ENCODE results near the gene IFNAR1. TPM values are rescaled to one million over a fixed set of nuclear protein-coding genes. Genes with fewer than 3 reads are reported as not detected.

Gene IFNAR1
- total and polyA plus RNA-seq, 2 of the 8 experiments (the other 6 are each of a cell fraction or from before 2014, with no cell fraction given) = 3.1 to 17.1 TPM

- no peak overlapping the region for H3K23ac ChIP-seq (ENCODE audit: insufficient read length)
- H2AK5ac ChIP-seq (ENCODE audit: low read depth, low read length) = no peak overlapping the region
- H3K14ac ChIP-seq (ENCODE audit: insufficient read length) = no peak overlapping the region
- H2BK120ac ChIP-seq (replicated peaks; ENCODE audit: low read depth, low read length) = no peak overlapping the region
- H3K36me3 ChIP-seq (ENCODE audit: control insufficient read depth in 2 of 4, insufficient read depth in 4 of 4, low read length in 3 of 4) = peaks cover 2 to 17% (median 9%) of the 10 kb centered on the region in 4 experiments; a peak in 6 of 8 replicates
- no peaks in the 10 kb centered on the region for H3K79me1 ChIP-seq (ENCODE audit: low read depth, low read length)
- H2BK15ac ChIP-seq (ENCODE audit: low read length) = no peak overlapping the region
- CTCF ChIA-PET (ENCODE audit: partially characterized antibody) = interaction anchor here (0.6 to 1.8 kb wide), 4 partner anchors 8 to 78 kb away, joined by 3 to 5 read pairs (median 4); no protein-coding TSS in a partner anchor
- no peak for DNase-seq (ENCODE audit: low read depth in 1 of 2, low spot score in 2 of 2)
- no peaks in the 10 kb centered on the region for H3K79me2 ChIP-seq (ENCODE audit: control insufficient read depth in 1 of 2, insufficient read depth in 2 of 2, low read length in 2 of 2)
- no peaks in the 10 kb centered on the region for H3K9me3 ChIP-seq (ENCODE audit: insufficient read depth in 2 of 2, low read depth in 1 of 2, low read length in 1 of 2)
- H3K9ac ChIP-seq (replicated peaks in 1 of 4; ENCODE audit: extremely low read depth in 1 of 4, low read depth in 3 of 4, low read length in 3 of 4) = no peak overlapping the region
- no peak for FAIRE-seq
- H4K5ac ChIP-seq (ENCODE audit: insufficient read length, low read depth, low read length) = no peak overlapping the region
- H2BK20ac ChIP-seq (ENCODE audit: low read length) = no peak overlapping the region
- H3K4me3 ChIP-seq (ENCODE audit: extremely low read depth in 1 of 4, insufficient read depth in 2 of 4, low read depth in 3 of 4, low read length in 4 of 4) = no peak overlapping the region
- no peaks in the 10 kb centered on the region for H3K23me2 ChIP-seq (ENCODE audit: low read depth, low read length)
- 95% methylated on average over 11 of the region's 11 CpGs; no CpG with 5 or more reads in 1 of the 2 experiments for WGBS, 2 experiments (ENCODE audit: extremely low coverage in 1 of 2, insufficient coverage in 1 of 2, insufficient read length in 1 of 2, insufficient replicate concordance in 2 of 2, low coverage in 1 of 2, low lambda C conversion rate in 2 of 2, missing lambda C conversion rate in 1 of 2)
- H2BK5ac ChIP-seq (ENCODE audit: low read depth, low read length) = no peak overlapping the region
- POLR2A ChIA-PET (ENCODE audit: partially characterized antibody) = interaction anchor here (1.1 to 1.5 kb wide), 2 partner anchors 8 to 10 kb away, joined by 3 read pairs; no protein-coding TSS in a partner anchor
- H3K56ac ChIP-seq (replicated peaks; ENCODE audit: insufficient read length, low read depth, low read length) = no peak overlapping the region
- H3K4me2 ChIP-seq (ENCODE audit: insufficient read depth in 1 of 2, low read depth in 2 of 2, low read length in 2 of 2) = no peak overlapping the region
- H2AFZ ChIP-seq (ENCODE audit: low read length) = no peak overlapping the region
- no peak overlapping the region for H4K91ac ChIP-seq (replicated peaks; ENCODE audit: insufficient read length, low read length)
- no peaks in the 10 kb centered on the region for H4K20me1 ChIP-seq (replicated peaks in 1 of 2; ENCODE audit: control insufficient read depth in 1 of 2, insufficient read depth in 2 of 2, low read length in 2 of 2)
- H3K4me1 ChIP-seq (replicated peaks in 1 of 4; ENCODE audit: control insufficient read depth in 3 of 4, insufficient read depth in 4 of 4, low read length in 3 of 4) = peaks cover 0 to 4% (median under 1%) of the 10 kb centered on the region in 4 experiments; a peak in 2 of 7 replicates
- no peak overlapping the region for H4K8ac ChIP-seq (ENCODE audit: extremely low read depth, insufficient read depth, low read length)
- no peak overlapping the region for H3K18ac ChIP-seq (ENCODE audit: extremely low read depth, low read length)
- no peaks in the 10 kb centered on the region for H3K27me3 ChIP-seq (replicated peaks in 1 of 4; ENCODE audit: control insufficient read depth in 3 of 4, extremely low read depth in 1 of 4, insufficient read depth in 3 of 4, low read length in 3 of 4)
- H3K4ac ChIP-seq (replicated peaks; ENCODE audit: insufficient read length, low read depth, low read length) = no peak overlapping the region
- H3K27ac ChIP-seq (ENCODE audit: low read depth, low read length) = no peak overlapping the region
- H2BK12ac ChIP-seq (ENCODE audit: low read depth, low read length) = no peak overlapping the region
- no peak for TF ChIP-seq FOSL1 (IDR thresholded peaks at IDR 0.05; ENCODE audit: insufficient read depth, low read depth, low read length)
- no peak for TF ChIP-seq SAP30 (IDR thresholded peaks at IDR 0.05; ENCODE audit: insufficient read depth, insufficient replicate concordance, low read length)
- no peak for TF ChIP-seq TCF12 (IDR thresholded peaks at IDR 0.05; ENCODE audit: low read depth, low read length)
- no peak for TF ChIP-seq NANOG (IDR thresholded peaks at IDR 0.05; ENCODE audit: insufficient read depth, low read depth, low read length, poor library complexity, severe bottlenecking)
- TF ChIP-seq TAF1 (IDR thresholded peaks at IDR 0.05; ENCODE audit: low read depth, low read length) = no peak
- no peak for TF ChIP-seq ZNF274 (IDR thresholded peaks at IDR 0.05; ENCODE audit: borderline replicate concordance, extremely low read depth, low read length)
- TF ChIP-seq HDAC6 (IDR thresholded peaks at IDR 0.05; ENCODE audit: low read depth, low read length) = no peak
- no peak for TF ChIP-seq RFX5 (IDR thresholded peaks at IDR 0.05; ENCODE audit: borderline replicate concordance, low read depth, low read length)
- no peak for TF ChIP-seq SP1 (IDR thresholded peaks at IDR 0.05; ENCODE audit: low read depth, low read length)
- TF ChIP-seq JUND (IDR thresholded peaks at IDR 0.05; ENCODE audit: low read length) = no peak
- no peak for TF ChIP-seq KDM4A (IDR thresholded peaks at IDR 0.05; ENCODE audit: low read depth, low read length, severe bottlenecking)
- TF ChIP-seq CHD1 (IDR thresholded peaks at IDR 0.05; ENCODE audit: low read depth, low read length) = no peak
- TF ChIP-seq KDM1A (IDR thresholded peaks at IDR 0.05; ENCODE audit: borderline replicate concordance, low read length) = no peak
- TF ChIP-seq POU5F1 (IDR thresholded peaks at IDR 0.05; ENCODE audit: low read depth, low read length) = no peak
- no peak for TF ChIP-seq GTF2F1 (IDR thresholded peaks at IDR 0.05; ENCODE audit: borderline replicate concordance, low read depth, low read length)
Measured at GRCh38 chr21:33355996-33356395, 31.2 kb downstream of the IFNAR1 start.
